Activated naive CD4-positive, alpha-beta T cell treated with Interleukin-2 at 50 U/mL for 16 hours (primary cell): Measurements from ENCODE around the gene OR10D3.
"Not testable (repeated sequence)": the region's sequence is repeated elsewhere in the genome, so short reads cannot be mapped to it uniquely, and the experiment has no call there.

Experiments used
- DNase-seq: peaks from one replicate; pipeline ENCODE4 v3.0.0-alpha.2; 2020

OR10D3 gene, protein sequence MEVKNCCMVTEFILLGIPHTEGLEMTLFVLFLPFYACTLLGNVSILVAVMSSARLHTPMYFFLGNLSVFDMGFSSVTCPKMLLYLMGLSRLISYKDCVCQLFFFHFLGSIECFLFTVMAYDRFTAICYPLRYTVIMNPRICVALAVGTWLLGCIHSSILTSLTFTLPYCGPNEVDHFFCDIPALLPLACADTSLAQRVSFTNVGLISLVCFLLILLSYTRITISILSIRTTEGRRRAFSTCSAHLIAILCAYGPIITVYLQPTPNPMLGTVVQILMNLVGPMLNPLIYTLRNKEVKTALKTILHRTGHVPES

DNA sequence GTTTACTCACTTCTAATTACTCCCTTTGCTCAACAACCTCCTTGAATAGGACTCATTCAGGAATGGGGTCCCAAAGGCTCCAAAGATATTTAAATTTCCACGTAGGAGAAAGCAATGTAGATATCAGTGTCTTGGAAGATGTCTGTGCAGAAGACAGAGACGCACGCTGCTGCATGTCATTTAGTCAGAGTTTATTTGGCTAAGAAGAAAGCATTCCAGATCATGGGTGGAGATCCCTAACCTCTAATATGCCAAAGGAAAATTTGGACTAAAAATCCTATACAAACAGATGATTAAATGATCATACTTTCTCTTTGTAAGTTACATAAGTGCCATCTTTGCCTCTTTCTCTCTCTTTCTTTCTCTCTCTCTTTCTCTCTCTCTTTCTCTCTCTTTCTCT lies at the start of gene OR10D3:
TSS of gene OR10D3 (plus strand) at position 278 of the 400 bp plus-strand sequence. CDS start 1,925 bp downstream, outside the sequence.
- no peak for DNase-seq

DNA sequence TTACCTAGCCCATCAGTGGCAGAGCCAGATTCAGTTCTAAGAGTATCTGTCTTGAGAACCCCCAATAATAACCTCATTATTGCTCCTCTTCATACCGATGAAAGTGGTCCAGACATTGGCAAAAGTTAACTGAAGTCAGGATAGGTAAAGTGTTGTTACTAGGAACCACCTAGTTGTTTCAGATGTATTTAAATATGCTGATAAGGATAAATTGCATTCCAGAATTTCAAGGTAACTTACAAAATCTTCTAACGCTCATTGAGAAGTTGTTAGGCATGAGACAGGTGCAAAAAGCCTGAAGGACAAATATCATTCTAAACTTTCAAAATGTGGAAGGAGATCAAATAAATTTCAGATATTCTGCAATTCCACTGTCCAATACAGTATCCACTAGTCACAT lies 40.1 kb upstream of the OR10D3 start:
- no peak for DNase-seq

DNA sequence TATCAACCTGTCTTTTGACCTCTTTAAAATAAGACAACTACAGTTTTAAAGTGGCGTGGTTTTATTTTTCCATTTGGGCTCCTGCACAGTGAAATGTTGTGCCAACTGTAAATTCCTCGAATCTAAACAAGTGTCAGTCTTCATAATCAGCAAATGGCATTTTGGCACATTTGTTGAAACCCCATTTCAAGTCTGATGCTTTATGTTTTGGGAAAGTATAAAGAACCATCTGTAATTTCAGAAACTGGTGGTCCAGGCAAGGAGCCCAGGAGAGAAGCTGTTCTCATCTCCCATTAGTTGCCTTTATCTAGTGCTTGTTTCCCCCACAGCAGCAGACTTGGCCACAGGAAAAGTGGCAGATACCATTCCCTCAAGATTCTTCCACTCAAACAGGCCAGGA lies 35.2 kb upstream of the OR10D3 start:
- no peak for DNase-seq

DNA sequence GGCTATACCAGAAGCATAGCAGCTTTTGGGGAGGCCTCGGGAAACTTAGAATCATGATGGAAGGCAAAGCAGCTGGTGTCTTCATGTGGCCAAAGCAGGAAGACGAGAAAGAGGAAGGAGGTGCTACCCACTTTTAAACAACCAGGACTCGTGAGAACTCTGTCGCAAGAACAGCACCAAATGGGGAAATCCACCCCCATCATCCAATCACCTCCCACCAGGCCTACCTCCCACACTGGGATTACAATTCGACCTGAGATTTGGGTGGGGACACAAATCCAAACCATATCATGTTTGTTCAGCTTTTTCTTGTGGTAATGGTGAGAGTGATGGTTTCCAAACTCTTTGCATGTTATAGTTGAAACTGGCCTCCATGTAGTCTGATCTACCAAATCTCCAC lies 32.5 kb upstream of the OR10D3 start:
- no peak for DNase-seq

DNA sequence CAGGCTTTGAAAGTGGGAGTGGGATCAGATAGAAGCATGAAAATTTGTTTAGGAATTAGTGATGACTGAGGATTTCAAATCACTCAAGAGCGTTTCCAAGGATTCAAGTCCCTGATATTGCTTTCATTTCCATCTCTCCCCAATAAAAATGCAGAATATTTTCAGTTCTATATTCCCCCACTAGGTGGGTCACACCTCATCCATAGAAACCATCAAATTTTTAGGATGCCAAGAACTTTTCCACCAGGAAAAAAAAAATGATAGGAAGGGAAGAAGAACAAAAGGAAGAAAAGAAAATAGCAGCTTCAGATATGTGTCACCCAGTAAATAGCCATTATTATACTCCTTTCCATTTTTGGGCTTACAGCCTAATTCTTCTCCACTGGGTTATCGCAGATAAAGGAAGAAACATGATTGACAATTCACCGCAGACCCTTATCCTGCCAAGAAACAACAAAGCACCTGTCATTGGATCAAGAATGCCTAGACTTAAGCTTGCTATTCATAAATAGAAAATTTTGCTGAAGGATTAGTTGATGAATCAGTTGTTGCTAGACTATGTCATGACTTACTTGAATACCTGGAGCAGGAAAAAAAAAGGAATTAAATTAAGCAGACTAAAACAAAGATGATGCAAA lies 30.3 kb upstream of the OR10D3 start:
- no peak for DNase-seq

DNA sequence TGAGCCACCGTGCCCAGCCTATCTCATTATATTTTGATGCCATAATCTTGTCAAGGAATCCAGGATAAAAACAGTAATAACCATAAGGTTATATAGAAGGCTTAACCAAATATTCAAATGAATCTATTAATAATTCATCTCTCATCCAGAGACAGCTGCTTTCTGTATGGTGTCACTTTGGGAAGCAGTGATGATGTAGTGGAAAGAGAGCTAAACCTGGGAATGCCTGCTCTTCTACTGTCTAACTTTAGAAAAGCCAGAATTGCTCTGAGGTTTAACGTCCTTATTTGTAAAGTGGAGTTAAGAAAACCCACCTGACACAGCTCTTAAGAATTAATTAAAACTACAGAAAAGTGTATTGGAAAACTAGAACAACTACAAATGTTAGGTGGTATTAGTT lies 29.3 kb upstream of the OR10D3 start:
- DNase-seq, result no peak

DNA sequence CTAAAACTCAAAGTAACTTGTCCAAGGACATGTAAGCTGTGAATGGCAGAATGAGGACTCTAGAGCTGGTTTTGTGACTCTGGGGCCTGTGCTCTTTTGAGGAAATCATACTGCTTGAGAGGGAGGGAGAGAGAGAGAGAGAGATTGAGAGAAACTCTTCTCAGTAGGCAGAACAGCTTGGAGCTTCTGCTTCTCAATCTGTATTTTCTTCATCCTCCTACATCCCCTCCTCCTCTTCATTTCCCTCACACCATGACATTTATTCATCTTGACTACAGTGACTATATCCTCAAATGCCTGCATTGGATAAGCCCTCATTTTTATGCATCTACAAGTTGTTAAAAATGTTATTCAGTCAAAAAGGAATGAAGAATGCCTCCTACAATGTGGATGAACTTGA lies 23.7 kb upstream of the OR10D3 start:
- DNase-seq, result no peak

DNA sequence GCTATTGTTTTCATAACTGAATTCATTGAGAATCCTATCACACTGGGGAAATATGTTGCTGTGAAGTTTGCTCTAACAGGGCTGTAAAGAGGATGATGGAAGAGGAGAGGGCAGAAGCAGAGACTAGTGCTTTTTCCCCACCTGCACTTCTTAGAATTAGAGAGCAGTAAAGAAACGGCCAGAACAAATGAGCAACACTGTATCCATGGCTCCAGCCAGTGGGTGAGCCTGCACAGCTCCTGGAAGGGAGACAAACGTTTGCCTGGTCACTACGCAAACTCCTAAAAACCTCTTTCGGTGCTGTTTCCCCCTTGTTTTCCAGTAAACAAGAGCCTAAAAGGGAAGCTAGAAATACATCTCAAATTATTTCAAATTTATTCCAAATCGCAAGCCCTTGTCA lies 22.2 kb upstream of the OR10D3 start:
- no peak for DNase-seq

DNA sequence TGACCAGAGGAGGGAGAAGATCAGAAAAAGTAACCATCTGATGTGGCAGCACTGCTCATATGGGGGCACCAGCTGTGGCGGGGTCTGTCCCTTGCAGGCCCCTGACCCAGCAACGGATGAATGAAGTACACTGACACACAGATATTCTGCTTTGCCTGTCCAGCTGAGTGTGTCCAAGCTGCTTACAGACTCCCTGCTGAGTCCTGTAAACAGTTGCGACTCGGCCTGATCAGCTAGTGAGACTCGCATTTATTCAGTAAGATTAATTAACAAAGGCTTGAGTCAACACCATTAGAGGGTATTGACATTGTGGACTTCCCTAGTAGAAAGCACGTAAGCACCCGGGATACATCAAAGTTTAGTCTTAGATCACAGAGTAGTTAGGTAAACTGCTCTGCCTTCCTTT lies 15.3 kb upstream of the OR10D3 start:
- no peak for DNase-seq

DNA sequence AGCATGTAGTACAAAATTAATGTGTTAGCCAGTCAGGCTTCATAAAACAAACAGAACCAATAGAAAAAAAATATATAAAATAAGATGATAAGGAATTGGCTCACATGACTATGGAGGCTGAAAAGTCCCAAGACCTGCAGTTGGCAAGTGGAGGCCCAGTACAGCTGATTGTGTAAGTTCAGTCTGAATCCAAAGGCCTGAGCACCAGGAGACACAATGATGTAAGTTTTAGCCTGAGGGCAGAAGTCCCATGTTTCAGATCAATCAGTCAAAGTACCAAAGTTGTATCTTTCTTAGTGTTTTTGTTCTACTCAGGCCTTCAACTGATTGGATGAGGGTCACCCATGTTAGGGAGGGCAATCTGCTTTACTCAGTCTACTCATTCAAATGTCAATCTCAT lies 14.3 kb upstream of the OR10D3 start:
- no peak for DNase-seq

DNA sequence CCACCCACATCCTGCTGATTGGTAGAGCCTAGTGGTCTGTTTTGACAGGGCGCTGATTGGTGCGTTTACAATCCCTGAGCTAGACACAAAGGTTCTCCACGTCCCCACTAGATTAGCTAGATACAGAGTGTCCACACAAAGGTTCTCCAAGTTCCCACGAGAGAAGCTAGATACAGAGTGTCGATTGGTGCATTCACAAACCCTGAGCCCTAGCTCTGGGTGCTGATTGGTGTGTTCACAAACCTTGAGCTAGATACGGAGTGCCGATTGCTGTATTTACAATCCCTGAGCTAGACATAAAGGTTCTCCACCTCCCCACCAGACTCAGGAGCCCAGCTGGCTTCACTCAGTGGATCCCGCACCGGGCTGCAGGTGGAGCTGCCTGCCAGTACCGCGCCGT lies 12.8 kb upstream of the OR10D3 start:
- not testable (repeated sequence) for DNase-seq

DNA sequence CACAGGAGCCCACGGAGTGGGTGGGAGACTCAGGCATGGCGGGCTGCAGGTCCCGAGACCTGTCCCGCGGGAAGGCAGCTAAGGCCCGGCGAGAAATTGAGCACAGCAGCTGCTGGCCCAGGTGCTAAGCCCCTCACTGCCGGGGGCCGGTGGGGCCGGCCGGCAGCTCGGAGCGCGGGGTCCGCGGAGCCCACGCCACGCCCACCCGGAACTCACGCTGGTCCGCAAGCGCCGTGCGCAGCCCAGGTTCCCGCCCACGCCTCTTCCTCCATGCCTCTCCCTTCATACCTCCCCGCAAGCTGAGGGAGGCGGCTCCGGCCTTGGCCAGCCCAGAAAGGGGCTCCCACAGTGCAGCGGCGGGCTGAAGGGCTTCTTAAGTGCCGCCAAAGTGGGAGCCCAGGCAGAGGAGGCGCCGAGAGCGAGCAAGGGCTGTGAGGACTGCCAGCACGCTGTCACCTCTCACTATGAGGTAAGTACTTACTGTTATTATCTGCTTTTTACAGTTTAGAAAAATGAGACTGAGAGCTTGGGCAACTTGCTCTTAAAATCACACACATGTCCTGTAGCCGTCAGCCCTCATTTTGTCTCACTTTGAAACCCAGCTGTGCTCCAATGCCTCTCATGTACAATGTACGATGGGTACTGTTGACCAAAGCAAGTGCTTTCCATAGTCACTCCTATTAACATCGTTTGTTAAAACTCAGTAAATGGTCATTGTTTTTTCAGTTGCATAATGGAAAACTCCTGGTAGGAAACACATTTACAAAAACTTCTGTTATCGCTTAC lies 12.2 kb upstream of the OR10D3 start:
- no peak for DNase-seq

DNA sequence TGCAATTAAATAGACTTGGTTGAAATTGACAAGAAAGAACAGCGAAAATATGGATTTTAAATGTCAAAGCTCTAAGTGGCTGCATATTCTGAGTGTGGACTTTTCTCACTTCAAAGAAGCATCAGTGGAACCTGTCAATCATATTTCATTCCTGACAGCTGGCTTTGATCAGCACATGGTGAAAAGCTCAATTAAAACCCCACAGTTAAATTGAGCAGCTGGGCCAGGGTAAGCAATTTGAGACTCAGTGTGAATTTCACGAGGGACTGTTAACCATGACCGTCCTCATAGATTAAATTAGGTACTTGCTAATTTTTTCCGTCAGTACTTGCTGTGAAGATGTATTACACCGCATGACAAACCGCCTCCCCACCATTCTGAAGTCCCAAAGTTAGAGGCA lies 11.0 kb upstream of the OR10D3 start:
- DNase-seq, result no peak

DNA sequence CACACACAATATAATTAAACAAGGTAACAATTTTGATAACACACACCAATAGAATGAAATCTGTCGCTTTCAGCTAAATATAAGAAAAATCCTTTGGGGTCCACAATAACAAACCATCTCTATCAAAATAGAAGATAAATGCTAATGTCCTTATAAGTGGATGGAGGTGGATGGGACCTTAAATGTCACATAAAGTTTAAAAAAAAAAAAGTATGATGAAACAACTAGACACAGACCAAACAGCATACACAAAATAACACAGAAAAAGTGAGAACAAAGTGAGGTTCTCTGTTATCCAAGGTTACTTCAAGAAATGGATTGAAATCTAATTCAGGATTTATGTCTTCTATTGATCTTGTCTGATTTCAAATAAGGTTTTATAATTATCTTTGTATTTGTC lies 10.5 kb upstream of the OR10D3 start:
- no peak for DNase-seq

DNA sequence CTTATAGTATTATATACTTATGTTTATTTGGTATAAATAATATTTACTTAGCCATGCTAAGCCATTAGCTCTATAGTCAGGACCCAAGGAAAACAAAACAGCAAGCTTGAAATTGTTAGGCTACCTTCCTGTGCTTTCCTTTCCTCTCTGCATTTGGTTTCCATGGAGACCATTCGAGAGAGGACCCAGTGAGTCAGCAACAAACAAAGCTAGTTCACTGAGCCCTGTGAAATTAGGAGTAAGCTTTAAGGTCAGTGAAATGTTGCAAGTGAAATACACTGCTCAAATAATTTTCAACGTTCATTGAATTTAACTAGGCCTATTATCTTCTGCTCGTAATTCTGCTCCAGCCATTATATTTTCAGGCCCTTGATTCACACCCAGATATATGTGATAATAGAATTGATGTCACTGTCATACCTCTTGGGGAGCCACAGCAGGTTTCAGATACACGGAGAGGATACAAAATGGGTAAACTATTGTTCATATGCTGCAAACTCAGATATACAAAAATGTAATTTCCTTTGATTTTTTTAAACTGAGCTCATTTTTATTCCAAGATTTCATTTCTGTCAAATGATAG lies 9.1 kb upstream of the OR10D3 start:
- no peak for DNase-seq

DNA sequence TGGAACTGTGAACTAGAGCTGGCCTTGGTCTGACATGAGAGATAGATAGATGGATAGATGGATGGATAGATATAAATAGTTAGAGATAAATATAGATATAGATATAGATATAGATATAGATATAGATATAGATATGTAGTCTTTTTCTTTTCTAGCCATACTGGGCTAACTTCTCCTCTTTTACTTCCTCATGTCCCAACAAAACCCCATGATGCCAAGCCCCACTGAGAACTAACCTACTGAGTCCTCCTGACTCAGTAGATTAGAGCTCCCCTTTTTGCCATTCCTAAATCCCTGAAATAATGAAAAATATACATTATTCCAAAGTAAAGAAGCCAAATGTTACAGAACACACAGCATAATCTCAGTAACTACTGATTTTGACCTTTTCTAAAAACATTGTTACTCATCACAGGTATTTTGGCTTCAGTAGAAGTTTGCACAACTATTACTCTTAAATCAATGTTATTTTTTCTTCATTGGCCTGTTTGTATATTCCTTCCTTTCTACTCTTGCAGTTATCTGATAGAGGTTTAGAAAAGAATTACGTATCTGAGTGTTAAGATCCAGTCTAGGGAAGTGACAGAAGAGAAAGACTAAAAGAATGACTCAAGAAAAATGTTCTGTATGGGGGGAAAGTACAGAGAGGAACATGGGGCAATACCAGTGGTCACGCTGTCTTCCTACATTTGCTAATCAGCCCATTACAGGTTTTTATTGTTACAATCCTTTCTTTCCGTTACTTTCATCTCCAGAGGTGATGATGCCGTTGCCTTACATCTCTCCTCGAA lies 6.0 kb upstream of the OR10D3 start:
- no peak for DNase-seq

DNA sequence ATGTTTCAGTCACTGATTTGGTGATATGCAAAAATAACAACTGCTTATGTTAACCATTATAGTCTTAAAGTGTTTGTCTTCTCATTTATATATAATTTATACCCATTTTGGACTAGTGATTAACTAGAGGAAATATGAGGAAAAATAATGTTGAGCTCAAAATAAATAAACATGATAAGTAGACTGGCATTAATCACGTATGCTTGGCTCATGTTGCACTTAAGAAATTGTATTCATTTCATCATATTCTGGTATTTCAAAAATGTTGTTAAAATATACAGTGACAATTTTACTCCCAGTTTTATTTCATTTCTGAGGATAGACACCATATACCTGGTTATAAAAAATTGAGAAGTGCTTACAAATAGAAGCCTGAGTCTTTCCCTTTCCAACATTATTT lies 3.8 kb upstream of the OR10D3 start:
- no peak for DNase-seq

DNA sequence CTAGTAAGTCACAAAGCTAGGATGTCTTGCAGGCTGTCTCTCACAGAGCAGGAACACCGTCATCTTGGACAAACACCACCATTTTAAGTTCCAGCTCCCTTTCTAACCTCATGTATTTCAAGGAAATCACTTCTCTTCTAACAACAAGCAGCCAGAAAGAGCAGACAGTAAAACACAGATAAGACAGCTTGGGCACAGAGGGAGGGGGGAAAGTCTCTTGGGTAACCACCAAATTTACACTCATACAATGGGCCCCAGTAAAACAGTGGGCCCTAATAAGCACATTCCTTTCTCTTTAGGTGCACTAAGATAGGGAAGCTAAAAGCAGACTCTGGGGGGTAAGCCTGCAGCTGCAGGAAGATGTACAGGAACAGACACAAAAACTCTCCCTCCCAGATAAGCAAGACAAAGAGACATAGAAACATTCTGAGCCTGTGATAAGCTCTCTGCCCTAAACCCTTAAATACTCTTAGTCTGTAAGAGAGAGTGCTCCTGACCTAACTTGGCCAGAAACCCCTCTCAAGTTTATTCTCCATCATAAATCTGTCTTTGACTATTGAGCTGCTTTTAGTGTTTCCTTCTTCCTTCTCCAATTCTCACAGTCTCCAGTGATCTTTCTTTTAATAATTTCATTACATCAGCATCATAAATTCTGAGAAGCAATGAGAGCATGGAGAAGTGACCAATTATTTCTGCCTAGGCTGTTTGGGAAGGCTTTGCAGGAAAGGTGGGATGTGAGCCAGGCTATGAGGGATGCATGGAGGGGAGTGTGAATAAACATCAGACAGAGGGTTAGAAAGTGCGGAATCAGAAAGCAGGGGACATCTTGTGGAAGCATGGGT lies 7.4 kb downstream of the OR10D3 start:
- DNase-seq, result no peak

DNA sequence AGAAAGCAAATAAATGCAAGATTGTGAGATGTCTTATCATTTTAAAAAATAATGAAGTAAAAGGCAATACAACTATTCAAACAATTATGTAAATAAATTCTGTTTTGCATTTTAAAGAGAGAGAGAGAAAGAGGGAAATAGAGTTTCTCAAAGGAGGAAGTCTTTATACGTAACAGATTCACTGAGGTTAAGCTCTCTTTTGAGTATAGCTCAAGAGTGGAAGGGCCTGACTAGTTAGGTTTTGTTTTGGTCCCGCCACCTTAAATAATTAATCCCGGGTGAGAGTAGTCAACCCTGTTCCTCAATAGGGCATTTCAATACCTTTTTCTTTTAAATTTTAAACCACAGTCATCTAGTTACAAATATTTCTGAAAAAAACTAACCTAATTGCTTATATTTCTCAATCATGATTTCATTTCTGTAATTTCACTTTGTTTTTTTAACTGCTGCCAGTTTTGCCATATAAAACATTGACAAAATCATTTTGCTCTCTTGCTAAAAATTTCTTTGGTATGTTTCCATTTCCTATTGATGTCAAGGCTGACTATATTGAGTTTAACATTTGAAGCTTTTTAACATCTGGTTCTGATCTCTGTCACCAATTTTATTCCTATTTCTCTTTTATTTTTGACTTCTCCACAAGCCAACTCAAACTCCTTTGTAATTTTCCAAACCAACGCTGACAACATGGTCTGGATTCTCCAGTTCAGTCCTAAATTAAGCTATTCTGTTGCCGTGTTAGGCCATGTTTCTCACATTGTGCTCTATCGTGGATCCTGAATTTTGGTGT lies 10.3 kb downstream of the OR10D3 start:
- no peak for DNase-seq

DNA sequence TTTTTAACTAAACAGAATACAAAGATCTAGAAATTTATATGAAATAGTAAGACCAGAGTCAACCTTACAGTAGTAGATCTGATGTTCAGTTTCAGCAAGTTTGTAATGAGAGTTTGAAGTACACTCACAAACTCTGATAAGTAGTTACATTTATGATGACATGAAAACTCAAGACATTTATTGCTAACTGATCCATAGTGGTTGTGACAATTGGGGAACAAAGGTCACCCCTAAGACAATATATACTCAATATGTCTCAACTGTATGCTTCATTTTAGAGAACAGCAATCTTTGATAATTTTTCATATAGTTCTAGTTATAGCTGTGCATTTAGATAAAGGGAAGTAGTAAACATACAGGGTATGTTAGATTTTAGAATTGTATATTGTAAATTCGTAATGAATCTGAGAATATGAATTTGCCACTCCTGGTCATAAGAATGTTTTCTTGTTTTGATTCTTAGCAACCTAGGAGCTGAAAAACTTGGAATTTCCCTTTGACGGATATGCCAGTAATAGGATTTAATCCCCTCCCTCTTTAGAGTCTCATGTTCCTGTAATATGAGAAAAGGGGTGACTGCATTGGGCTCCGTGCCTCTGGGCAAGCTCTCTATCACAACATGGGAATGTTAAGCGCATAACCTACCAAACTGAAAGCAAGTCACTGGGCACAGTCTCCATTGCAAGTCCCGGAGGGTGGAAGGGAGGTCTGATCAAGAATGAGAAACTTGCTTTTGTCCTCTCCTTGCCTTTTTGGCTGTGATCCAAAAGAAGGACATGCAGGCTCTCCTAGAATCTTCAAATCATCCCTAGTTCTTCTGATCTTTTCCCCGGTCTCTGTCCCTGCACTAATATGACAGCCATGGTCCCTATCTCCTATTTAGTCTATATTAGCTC lies 11.4 kb downstream of the OR10D3 start:
- no peak for DNase-seq
